ENCODE data around the gene PCNX2.

DNA sequence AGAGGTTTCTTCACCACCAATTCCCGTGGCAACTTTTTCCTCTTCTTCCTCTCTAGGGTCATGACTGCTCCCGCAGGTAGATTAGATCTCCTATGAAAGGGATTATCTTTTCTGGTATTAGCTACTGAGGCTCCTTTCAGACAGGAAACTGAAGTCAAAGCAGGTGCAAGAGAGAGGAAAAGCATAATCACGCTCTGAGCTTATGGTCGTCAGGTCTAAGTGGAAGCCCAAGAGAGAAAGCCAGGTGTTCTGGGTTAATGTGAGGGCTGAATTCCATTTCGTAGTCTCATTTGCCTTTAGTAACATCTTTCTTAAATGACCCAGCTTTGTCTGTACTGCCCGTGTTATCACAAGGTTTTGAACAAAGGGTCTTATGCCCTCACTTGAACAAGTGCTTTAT lies 23.7 kb upstream of the PCNX2 start:
- TF ChIP-seq ELK1 (IDR thresholded peaks at IDR 0.05; ENCODE audit: low read depth, low read length) (no peak), POLR2A (IDR thresholded peaks at IDR 0.05; ENCODE audit: low read depth, low read length) (no peak), HCFC1 (IDR thresholded peaks at IDR 0.05; ENCODE audit: low read length) (no peak), MXI1 (IDR thresholded peaks at IDR 0.05; ENCODE audit: low read depth, low read length) (no peak), RAD21 (IDR thresholded peaks at IDR 0.05; ENCODE audit: insufficient read depth, low read depth, low read length) (no peak), SIN3A (IDR thresholded peaks at IDR 0.05; ENCODE audit: low read depth, low read length) (no peak), RBBP5 (conservative IDR thresholded peaks at IDR 0.05) (no peak), MTA3 (IDR thresholded peaks at IDR 0.05; ENCODE audit: borderline replicate concordance, low read length) (no peak), STAT1 (conservative IDR thresholded peaks at IDR 0.05) (no peak), NBN (IDR thresholded peaks at IDR 0.05) (no peak), PBX3 (IDR thresholded peaks at IDR 0.05; ENCODE audit: insufficient replicate concordance, low read depth, low read length) (no peak), ZNF274 (IDR thresholded peaks at IDR 0.05; ENCODE audit: insufficient read depth, insufficient read length) (no peak)
- TF ChIP-seq, protein P1, sequence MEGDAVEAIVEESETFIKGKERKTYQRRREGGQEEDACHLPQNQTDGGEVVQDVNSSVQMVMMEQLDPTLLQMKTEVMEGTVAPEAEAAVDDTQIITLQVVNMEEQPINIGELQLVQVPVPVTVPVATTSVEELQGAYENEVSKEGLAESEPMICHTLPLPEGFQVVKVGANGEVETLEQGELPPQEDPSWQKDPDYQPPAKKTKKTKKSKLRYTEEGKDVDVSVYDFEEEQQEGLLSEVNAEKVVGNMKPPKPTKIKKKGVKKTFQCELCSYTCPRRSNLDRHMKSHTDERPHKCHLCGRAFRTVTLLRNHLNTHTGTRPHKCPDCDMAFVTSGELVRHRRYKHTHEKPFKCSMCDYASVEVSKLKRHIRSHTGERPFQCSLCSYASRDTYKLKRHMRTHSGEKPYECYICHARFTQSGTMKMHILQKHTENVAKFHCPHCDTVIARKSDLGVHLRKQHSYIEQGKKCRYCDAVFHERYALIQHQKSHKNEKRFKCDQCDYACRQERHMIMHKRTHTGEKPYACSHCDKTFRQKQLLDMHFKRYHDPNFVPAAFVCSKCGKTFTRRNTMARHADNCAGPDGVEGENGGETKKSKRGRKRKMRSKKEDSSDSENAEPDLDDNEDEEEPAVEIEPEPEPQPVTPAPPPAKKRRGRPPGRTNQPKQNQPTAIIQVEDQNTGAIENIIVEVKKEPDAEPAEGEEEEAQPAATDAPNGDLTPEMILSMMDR (IDR thresholded peaks at IDR 0.05 in 2 of 3, conservative IDR thresholded peaks at IDR 0.05 in 1 of 3; ENCODE audit: control insufficient read depth in 2 of 3, extremely low read depth in 1 of 3, insufficient read depth in 1 of 3, low read depth in 3 of 3, low read length in 3 of 3), result no peak

Measured in GM12878 (cell line).